T-helper 2 cell (primary cell): ENCODE results near the gene JAKMIP3.

Source experiments
- DNase-seq, 5 experiments: peaks; one replicate each; pipeline versions ENCODE4 v3.0.0 to v3.0.0-alpha.2; 2012 to 2022
- total RNA-seq, 2 donors: gene quantifications; one replicate each; lab custom pipeline; 2026; lab: John Stamatoyannopoulos, UW

JAKMIP3 gene
- total RNA-seq, result 2.8 to 8.6 reads per million in 2 donors

DNA sequence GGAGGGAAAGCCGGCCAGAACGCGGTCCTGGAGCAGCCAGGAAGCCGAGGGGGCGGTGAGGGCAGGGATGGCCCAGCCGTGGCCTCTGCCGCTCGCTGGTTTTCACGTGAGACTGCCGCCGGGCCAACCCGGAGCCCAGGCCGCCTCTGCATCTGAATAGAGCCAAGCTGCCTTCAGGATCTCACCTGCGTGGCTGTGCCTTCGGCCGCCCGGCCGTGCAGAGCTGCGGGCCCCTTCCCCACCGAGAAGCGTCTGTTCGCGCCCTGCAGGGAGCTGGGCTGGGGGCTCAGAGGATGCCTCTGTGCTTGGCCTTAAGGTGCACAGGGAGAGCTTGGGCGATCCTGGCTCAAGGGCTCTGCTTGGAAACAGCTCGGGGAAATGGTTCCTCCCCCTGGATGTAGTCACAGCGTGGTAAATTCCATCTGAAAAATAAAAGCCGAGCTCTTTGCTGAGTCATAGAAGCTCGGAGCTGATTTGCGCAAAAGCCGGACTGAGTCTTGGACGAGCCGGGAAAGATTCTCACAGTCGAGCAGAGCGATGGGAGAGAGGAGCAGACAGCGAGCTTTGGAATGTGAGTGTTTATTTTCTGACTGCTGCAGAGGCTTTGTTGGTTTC, at the start of gene JAKMIP3:
JAKMIP3 (plus strand) TSS at position 456 of the 615 bp plus-strand sequence. CDS start 38,863 bp downstream, outside the sequence.
- DNase-seq, result no peak

DNA sequence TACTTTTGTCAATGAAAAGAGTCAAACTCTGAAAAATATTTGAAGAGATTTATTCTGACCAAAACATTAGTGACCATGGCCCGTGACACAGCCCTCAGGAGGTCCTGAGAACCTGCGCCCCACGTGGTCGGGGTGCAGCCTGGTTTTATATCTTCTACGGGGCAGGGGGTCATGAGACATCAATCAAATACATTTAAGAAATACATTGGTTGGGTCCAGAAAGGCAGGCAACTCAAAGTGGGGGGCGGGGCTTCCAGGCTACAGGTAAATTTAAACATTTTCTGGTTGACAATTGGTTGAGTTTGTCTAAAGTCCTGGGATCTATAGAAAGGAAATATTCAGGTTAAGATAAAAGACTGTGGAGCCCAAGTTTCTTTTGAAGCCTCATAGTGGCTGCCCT, 49.2 kb upstream of the JAKMIP3 start:
- DNase-seq, result no peak

DNA sequence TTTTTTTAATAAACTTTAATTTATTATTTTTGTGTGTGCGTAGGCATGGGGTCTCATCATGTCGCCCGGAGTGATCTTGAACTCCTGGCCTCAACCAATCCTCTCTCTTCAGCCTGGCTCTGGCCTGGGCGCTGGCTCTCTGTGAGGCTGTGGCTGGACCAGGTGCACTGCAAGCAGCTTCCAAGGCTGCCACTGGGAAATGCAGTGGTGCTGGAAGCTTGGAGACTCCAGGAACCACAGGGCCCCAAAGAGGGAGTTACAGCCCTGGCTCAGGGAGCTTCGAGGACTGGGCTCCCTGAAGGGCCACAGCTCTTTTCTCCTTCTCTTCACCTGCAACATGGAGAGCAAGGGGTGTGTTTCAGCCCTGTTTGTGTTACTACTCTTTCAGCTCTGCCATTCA, 47.3 kb upstream of the JAKMIP3 start:
- DNase-seq, result no peak

DNA sequence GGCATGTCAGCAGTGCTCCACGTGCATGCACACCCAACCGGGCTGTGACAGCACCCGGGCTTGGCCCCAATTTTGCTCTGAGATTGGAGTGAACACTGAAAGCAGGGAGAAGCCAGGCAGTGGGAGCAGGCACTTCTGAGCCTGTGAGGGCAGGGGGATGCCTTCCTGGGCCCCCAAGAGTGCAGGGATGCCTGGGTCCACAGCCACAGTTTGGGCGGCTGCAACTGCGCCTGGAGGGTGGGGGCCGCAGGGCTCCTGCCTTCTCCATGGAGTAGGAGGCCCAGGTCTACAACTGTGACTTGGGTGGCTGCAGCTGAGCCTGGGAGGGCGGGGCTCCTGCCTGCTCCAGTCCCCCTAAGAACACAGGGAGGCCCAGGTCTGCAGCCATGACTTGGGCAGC, 46.4 kb upstream of the JAKMIP3 start:
- no peak for DNase-seq

DNA sequence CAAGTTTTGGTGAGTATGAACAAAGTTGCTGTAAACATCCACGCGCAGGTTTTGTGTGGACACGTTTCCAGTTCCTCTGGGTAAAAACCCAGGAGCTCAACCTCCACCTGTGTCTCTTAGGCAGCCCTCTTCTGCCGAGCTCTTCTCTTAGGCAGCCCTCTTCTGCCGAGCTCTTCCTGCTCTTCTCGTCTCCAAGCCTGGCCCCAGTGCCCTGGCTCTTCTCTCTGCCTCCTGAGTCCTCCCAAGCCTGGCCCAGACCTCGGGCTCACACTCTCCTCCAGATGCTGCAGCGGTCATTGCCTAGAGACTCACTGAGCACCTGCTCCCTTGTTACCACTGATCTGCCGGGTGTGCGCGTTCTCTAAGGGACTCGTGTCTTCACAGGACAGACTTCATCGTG, 45.3 kb upstream of the JAKMIP3 start:
- no peak for DNase-seq

DNA sequence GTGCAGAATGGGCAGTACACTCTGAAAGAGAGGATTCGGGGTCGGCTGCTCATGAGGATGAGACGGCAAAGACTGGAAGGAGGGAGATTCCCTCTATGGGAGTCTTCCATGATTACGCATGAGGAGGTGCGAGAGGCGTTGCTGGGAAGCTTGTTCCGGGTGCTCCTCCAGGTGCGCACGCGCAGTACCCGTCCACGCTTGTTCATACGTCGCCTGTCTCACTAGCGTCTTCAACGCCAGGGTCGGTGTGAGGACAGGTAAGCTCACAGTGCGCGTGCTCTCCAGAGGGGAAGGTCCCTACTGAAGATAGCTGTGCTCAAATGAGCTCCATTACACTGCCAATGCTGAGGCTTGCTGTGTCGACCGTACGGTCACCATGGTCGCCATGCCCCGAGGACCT, 44.7 kb upstream of the JAKMIP3 start:
- no peak for DNase-seq

DNA sequence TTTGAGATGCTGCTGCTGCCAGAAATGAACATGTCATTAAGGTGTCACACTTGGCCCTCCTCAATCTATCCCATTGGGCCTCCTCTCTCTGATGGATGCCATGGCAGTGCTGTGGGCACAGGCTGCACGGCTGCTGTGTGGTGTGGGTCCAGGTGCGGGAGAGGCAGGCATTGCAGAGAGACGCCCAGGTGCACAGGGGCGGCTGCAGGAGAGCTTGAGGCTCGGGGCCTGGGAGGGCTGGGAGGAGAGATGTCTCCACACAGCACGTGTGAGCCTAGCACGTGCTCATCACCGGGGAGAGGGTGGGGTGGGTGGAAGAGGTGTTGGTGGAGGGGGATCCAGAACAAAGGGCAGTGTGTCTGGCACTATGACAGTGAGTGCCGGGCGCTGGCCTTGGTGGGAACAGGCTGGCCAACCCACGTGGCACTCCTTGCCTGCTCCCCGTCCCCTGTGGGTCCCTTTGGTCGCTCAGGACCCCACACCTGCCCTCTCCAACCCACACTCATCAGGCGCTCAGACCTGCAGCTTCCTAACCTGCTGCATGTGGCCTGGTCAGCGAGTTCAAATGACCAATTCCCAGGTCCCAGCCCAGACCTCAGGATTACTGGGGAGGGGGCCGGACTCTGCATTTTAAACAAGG, 44.1 kb upstream of the JAKMIP3 start:
- DNase-seq, result no peak

DNA sequence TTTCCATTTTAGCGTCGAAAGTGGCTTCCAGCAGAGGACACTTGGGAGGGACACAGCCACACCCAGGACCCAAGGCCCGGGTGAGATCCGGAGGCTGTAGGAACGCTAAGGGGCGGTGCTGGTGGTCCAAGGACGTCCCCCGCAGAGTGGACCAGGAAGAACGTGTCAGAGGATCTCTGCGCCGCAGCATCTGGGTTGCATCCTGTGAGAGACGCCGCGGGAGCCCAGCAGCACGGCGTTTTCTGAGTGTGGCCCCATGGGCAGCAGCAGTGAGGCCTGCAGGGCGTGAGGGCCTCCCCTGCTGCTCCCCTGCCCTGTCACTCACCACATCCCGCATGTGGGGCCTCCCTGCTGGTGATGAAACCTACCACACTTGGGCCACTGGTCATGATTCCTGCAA, 43.5 kb upstream of the JAKMIP3 start:
- DNase-seq, result no peak

DNA sequence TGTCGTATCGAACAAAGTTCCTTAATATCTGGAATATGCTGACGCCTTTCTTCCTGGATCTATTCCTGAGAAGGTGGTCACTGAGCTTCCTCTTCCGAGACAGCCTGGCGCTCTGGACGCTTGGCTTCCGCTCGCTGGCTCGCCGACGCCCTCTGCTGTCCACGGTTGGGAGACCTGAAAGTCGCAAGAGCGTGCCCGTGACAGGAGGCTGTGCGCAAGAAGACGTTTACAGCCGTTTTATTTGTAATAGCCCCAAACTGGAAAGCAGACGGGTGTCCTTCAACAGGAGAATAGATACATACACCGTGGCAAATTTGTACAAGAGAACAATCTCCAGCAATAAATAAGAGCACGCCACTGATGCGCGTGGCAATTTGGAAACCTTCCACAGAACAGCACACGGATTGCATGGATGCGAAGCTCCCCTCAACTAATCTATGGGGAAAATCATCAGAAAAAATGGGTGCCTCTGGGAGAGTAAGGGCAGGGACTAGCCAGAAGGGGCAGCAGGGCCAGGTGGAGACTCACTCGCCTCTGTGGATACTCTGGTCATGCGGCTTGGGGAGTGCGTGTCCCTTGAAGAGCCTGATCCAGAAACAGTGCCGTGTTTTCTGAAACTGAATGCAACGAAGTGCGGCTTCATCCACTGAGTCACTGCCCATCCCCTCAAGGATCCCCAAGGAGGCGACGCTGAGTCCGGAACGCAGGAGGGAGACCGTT, 42.5 kb upstream of the JAKMIP3 start:
- peak; percentile 31 to 67 (median 59) for DNase-seq

DNA sequence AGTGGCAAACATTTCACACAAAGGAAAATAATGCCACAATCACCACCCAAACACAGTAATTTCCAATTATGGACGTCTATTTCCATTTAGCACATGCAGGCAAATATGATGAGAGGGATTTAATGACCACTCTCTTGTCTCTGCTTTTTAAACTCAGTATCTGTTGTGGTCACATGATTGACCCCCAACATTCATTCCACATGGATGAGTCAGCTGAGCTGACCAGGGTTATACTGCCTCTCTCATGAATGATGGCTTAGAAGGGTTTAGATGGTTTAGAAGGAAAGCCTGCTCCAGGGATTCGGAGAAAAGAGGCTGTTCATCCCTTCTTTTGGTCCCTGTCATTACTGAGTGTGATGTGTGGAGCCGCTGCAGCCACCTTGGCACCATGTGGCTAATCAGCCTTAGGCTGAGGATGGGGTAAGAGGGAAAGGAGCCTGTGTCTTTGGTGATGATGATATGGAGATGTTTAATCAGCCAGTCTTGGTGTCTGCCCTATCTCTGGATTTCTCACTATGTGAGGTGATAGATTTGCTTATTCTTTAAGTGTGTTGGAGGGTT, 38.2 kb upstream of the JAKMIP3 start:
- DNase-seq, result no peak

DNA sequence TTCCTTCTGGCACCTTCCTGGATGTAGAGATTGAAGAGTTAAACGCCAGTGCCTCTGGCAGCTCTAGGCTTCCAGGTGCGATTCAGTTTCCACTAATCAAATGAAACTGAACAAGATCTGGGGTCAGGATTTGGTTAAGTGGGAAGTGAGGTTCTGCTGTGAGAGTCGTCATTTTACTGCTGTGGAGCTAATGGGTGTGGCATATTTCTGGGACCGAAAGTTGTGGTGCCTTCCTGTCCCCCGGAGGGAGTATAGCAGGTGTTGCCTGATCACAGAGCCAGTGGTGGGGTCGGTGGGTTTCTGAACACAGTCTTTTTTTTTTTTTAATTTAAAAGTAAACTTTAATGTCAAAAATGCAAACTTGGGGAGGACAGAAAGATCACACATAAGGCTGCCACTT, 37.0 kb upstream of the JAKMIP3 start:
- no peak for DNase-seq

DNA sequence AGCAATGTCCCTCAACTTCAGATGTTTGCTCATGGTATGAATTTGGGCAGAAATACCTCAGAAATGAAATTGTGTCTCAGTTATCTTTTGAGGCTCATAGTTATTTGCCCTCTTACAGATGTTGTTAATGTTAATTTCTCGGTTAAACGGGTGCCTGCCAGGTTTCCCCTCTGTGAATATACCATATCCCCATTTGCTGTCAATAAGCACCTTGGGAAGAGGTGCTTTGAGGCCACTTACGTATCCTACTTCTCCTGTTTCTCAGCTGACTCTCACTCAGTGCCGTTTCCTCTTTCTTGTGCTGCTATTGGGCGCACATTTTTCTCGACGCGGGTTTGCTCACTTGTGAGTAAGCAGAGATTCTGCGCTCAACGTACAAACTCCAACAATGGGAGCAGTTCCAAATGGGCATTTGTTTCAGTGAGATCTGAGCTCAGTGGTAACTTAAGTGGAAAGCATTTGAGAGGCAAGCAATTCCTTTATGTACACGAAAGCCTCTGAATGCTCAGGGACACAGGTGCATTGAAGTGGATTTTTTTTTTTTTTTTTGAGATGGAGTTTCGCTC, 34.8 kb upstream of the JAKMIP3 start:
- no peak for DNase-seq

DNA sequence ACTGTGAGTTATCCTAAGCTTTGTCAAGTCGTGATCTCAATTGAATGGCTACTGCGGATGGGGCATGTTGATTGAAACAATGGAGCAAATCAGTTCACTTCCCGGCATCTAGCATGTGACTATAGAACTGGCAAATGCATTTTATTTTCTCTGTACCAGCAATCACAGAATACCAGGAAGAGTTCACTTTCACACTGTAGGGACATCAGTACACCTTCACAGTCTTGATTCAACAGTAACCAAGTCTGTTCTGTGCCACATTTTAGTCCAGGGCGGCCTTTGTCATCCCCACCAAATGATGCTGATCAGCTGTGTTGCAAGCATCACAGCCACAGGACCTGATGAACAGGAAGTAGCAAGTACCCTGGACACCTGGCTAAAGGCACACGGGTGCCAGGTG, 32.1 kb upstream of the JAKMIP3 start:
- DNase-seq, result no peak

DNA sequence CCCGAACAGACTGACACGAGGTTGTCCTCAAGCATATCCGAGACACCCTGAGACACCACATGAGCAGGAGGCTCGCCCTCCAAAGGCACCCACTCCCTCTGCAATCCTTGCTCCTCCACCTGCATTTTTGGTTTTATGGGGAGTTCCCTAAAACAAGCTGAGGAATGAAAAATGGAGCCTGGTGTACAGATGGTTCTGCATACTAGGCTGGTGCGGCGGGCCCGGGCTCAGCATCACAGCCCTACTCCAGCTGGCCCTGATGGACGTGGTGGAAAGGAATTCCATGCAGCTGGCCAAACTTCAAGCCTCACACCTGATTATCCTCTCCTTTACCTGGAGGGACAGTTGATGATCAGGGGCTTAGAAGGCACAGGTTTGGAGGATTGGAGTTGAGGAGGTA, 30.3 kb upstream of the JAKMIP3 start:
- no peak for DNase-seq

DNA sequence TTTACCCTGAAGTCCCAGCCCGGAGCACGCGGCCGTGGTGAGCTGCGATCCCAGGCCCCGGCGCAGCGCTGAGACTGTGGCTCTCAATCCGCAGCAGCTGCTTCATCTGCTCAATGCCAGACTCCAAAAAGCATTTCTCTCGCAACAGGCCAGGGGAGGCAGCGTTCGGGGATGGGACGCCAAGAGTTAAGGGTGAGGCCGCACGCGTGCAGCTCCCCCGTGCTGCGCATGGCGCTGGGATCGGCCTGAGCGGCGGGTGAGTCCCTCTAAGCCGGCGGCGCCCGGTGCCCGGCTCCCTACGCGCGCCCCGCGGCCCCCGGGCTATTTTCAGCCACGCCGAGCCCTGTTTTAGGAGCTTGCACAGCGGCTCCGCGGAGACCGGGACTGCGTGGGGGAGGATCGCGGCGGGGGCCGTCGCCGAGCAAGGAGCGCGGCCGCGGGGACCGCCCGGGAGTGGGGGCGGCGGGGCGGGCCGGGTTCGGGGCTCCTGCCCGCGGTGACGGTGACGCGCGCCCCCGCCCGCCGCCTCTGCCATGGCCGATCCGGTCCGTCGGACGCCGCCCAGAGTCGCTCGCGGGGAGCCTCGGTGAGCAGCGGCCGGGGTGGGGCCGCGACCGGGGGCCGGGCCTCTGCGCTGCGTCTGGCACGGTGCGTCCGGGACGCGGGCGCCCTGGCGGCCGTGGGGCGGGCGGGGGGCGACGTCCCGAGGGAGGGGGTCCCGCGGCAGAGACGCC, 29.4 kb upstream of the JAKMIP3 start:
- DNase-seq, result peak in 1 of 5 experiments; percentile 6

DNA sequence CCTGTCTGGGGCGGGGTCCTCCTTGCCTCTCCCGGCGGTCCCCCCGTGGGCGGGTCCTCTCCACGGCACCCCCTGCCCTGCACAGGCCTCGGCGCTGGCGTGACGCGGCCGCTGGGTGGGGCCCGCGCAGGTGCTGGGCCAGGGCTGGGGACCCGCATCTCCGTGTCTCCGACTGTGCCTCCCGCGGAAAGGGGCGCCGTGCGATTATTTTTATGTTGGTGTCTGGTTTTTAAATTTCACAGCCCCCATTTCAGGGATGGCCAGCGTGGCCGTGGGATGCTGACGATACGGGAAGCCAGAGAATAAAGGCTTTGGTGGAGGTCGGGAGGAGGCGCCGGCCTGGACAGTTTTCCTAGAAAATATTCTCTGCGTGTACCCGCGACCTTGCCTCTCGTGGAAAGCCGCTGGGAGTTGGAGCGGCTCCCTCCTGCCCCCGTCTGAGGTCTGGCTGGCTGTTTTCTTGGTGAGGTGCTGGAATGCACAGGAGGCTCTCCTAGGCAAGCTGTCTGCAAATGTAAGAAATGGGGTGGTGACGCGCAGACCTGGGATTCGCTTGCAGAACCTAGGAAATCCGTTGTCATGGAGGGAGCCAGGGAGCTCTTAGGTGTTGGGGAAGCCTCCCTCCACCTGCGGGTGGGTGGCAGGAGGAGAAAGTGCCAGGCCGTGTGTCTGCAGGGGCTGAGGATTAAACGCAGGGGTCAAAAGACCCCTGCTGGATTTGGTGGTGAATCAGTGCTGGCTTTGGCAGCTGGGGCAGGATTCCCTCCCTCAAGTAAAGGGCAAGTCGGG, 28.7 kb upstream of the JAKMIP3 start:
- DNase-seq, result no peak

DNA sequence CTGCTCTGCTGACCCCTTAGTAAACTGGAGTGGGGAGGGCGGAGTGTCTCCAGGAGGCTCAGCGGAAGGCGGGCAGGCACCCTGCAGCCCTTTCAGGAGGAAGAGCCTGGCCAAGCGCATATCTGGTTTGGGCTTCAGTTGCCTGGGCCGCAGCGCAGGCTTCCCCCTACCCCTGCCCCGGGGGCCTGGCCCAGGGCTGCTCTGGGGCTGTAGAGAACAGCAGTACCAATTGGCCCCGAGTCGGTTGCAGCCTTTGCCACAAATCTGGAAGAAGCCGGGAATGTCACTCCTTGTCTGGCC, 28.1 kb upstream of the JAKMIP3 start:
- no peak for DNase-seq

DNA sequence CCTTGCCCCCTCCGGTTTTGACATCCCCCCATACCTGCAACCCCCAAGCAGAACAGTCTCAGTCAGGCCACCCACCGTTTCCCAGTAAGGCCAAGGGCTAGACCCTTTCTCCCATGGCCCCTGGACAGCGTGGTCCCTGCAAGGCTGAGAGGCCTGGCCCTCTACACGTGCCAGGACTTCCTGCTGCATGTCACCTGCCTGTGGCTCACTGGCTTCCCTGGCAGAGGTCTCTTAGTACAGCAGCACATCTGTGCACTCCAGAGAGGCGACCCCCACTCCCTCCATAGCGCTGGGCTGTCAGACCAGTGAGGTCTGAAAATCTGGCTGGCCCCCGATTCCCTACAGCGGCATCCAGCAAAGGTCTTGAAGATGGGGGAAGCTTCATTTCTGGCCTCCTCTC, 26.4 kb upstream of the JAKMIP3 start:
- no peak for DNase-seq

DNA sequence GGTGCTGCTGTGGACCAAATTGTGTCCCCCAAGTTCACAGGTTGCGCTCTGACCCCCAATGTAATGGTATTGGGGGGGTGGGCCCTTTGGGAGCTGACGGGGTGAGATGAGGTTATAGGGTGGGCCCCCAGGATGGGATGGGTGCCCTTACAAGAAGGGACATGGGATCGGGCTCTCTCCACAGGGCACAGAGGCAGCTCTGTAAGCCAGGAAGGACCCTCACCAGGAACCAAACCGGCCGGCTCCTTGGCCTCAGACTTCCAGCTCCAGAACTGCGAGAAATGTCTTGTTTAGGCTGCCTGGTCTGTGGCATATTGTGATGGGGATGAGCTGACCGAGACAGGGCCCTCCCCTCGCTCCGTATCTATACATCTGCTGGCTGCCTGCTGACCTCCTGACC, 25.7 kb upstream of the JAKMIP3 start:
- DNase-seq, result no peak

DNA sequence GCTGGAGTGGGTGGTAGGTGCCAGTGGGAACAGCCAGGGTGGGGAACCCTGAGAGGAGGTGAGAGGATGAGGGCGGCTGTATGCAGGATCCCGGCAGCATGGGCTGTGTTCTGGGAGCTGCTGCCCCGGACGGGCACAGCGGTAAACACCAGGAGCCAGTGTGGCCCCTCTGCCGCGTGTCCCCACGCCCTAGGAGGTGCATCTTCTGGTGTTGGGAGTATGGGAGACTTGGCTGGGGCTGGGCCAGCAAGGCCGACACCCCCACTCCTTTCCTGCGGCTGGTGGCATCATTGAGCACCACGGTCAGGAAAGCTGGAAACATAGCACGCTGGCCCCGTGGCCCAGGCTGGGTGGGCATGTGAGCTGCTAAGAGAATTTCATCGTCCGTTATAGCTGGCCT, 24.4 kb upstream of the JAKMIP3 start:
- DNase-seq, result no peak

DNA sequence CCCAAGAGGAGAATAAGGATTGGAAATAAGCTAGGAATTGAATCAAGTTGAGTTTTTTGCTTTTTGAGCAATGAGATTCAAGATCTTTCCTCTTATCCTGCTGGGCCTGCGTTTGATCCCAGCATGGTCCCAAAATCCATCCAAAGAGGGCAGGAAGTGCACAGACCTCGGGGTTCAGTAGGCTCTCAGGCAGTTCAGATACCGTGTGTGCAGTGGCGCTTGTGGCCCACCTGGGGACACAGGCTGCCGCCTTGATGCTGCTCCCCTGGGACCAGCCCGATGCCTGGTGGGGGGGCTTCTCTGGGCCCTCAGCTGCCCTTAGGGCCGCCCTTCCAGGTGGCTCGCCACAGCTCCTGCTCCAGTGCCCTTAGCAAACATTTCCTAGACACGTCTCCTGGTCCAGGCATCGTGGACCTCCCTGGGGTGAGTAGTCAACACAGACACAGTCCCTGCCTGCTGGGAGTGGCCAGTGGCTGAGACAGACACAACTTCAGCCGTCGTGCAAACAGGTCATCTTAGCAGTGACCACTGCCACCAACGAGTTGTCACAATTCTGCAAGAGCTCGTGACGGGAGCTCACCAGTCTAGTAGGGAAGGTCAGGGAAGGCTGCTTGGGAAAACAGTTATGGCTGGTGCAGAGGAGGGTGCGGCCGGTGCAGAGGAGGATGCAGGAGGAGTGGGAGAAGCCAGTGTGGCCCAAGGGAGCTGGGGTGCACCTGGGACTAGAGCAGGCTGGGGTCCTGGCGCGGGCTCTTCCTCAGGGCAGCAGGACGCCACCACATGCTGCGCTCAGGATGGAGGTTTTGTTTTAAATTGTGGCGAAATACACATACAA, 21.7 kb upstream of the JAKMIP3 start:
- no peak for DNase-seq
